GM23338 (cell line): ENCODE results near the gene CCBE1. TPM values are rescaled to one million over a fixed set of nuclear protein-coding genes. Genes with fewer than 3 reads are reported as not detected.

ENCODE experiments used
- EZH2 ChIP-seq: fragments of 200-600 bp; sonication (generic); IDR thresholded peaks from one replicate; pipeline ENCODE4 v1.8.0; 2017; ENCODE audit warnings: antibody characterized with exemption, mild to moderate bottlenecking, low read depth; ENCODE audit not compliant: unreplicated experiment
- POLR2AphosphoS5 ChIP-seq: IDR thresholded peaks from 2 replicates; pipeline ENCODE4 v1.6.1; 2016; ENCODE audit warnings: antibody characterized with exemption, low read depth
- REST ChIP-seq: IDR thresholded peaks from one replicate; pipeline ENCODE4 v1.6.1; 2018; ENCODE audit warnings: antibody characterized with exemption; ENCODE audit not compliant: unreplicated experiment
- ZNF331 ChIP-seq: fragments of 250-450 bp; sonication (Bioruptor Pico); IDR thresholded peaks from 2 replicates; pipeline ENCODE4 v1.5.0; 2020; ENCODE audit warnings: low read depth, mild to moderate bottlenecking, moderate library complexity
- polyA plus RNA-seq: library from polyadenylated mRNA; unstranded; fragments of >200 nt; fragmentation: Nextera tagmentation; extraction: Ambion mirVana; gene quantifications from 2 replicates; pipeline ENCODE4 v1.2.1, GENCODE V29; 2016
- total RNA-seq: library from RNA; depleted of rRNA; stranded (reverse); fragments of >200 nt; shearing (Covaris generic); gene quantifications from 2 replicates; pipeline ENCODE4 v1.2.3, GENCODE V29; 2014
- TF ChIP-seq, protein P1 (sequence below): IDR thresholded peaks from 2 replicates; pipeline ENCODE4 v1.6.1; 2016; ENCODE audit warnings: antibody characterized with exemption
- TF ChIP-seq, protein P2 (sequence below): fragments of 250-450 bp; sonication (Bioruptor Pico); IDR thresholded peaks from 2 replicates; pipeline ENCODE4 v1.5.0; 2020; ENCODE audit warnings: mild to moderate bottlenecking, moderate library complexity

The CCBE1 gene
- total and polyA plus RNA-seq, 2 experiments from 2014 or later: 2.1 to 2.6 TPM

DNA sequence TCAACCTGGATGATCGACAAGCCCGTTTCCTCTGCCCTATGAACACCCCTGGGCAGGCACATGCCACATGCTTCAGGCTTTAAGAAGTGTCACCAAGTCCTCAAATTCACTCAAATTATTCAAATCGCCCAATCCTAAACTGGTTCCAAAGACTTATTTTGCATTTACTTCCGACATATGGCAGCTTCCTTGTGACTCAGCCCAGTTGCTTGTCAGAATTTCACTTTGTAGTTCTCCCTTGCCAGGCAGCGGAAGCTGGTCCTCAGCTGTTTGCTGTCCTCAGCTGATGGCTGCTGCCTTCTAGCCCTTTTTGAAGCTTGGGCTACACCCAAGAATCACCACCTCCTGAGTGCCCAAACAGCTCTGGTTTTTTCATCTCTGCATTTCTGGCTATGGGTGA, 232.7 kb downstream of the CCBE1 start (continued):
- TF ChIP-seq REST: no peak
- no peak for TF ChIP-seq POLR2AphosphoS5
- TF ChIP-seq, protein P1, sequence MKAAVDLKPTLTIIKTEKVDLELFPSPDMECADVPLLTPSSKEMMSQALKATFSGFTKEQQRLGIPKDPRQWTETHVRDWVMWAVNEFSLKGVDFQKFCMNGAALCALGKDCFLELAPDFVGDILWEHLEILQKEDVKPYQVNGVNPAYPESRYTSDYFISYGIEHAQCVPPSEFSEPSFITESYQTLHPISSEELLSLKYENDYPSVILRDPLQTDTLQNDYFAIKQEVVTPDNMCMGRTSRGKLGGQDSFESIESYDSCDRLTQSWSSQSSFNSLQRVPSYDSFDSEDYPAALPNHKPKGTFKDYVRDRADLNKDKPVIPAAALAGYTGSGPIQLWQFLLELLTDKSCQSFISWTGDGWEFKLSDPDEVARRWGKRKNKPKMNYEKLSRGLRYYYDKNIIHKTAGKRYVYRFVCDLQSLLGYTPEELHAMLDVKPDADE: no peak
- no peak for TF ChIP-seq ZNF331 (CRISPR knock-in tag)
- TF ChIP-seq, protein P2, sequence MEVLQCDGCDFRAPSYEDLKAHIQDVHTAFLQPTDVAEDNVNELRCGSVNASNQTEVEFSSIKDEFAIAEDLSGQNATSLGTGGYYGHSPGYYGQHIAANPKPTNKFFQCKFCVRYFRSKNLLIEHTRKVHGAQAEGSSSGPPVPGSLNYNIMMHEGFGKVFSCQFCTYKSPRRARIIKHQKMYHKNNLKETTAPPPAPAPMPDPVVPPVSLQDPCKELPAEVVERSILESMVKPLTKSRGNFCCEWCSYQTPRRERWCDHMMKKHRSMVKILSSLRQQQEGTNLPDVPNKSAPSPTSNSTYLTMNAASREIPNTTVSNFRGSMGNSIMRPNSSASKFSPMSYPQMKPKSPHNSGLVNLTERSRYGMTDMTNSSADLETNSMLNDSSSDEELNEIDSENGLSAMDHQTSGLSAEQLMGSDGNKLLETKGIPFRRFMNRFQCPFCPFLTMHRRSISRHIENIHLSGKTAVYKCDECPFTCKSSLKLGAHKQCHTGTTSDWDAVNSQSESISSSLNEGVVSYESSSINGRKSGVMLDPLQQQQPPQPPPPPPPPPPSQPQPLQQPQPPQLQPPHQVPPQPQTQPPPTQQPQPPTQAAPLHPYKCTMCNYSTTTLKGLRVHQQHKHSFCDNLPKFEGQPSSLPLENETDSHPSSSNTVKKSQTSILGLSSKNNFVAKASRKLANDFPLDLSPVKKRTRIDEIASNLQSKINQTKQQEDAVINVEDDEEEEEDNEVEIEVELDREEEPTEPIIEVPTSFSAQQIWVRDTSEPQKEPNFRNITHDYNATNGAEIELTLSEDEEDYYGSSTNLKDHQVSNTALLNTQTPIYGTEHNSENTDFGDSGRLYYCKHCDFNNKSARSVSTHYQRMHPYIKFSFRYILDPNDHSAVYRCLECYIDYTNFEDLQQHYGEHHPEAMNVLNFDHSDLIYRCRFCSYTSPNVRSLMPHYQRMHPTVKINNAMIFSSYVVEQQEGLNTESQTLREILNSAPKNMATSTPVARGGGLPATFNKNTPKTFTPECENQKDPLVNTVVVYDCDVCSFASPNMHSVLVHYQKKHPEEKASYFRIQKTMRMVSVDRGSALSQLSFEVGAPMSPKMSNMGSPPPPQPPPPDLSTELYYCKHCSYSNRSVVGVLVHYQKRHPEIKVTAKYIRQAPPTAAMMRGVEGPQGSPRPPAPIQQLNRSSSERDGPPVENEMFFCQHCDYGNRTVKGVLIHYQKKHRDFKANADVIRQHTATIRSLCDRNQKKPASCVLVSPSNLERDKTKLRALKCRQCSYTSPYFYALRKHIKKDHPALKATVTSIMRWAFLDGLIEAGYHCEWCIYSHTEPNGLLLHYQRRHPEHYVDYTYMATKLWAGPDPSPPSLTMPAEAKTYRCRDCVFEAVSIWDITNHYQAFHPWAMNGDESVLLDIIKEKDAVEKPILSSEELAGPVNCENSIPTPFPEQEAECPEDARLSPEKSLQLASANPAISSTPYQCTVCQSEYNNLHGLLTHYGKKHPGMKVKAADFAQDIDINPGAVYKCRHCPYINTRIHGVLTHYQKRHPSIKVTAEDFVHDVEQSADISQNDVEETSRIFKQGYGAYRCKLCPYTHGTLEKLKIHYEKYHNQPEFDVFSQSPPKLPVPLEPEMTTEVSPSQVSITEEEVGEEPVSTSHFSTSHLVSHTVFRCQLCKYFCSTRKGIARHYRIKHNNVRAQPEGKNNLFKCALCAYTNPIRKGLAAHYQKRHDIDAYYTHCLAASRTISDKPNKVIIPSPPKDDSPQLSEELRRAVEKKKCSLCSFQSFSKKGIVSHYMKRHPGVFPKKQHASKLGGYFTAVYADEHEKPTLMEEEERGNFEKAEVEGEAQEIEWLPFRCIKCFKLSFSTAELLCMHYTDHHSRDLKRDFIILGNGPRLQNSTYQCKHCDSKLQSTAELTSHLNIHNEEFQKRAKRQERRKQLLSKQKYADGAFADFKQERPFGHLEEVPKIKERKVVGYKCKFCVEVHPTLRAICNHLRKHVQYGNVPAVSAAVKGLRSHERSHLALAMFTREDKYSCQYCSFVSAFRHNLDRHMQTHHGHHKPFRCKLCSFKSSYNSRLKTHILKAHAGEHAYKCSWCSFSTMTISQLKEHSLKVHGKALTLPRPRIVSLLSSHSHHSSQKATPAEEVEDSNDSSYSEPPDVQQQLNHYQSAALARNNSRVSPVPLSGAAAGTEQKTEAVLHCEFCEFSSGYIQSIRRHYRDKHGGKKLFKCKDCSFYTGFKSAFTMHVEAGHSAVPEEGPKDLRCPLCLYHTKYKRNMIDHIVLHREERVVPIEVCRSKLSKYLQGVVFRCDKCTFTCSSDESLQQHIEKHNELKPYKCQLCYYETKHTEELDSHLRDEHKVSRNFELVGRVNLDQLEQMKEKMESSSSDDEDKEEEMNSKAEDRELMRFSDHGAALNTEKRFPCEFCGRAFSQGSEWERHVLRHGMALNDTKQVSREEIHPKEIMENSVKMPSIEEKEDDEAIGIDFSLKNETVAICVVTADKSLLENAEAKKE: no peak
- TF ChIP-seq EZH2: no peak
